Suprapubic skin (tissue), 4 donors: ENCODE data around the gene C1orf35.

ENCODE experiments used
- CTCF ChIP-seq, 2 donors: fragments of 200-600 bp in 1 of 2; fragments of 450-650 bp in 1 of 2; sonication (generic) in 1 of 2; IDR thresholded peaks; one replicate each; pipeline ENCODE4 v1.5.1; 2016 to 2019; ENCODE audit warnings: antibody characterized with exemption in 2 of 2, mild to moderate bottlenecking in 1 of 2, moderate library complexity in 1 of 2
- POLR2A ChIP-seq, 2 donors: fragments of 450-650 bp; IDR thresholded peaks; one replicate each; pipeline ENCODE4 v1.6.1; 2017; ENCODE audit warnings: antibody characterized with exemption in 2 of 2, mild to moderate bottlenecking in 2 of 2, moderate library complexity in 2 of 2
- POLR2AphosphoS5 ChIP-seq, 3 donors: sonication (generic); formaldehyde crosslinking; IDR thresholded peaks; one replicate each; pipeline ENCODE4 v1.6.1; 2017; ENCODE audit warnings: antibody characterized with exemption in 3 of 3

- no peak for TF ChIP-seq CTCF (IDR thresholded peaks at IDR 0.05)
- no peak for TF ChIP-seq POLR2A (IDR thresholded peaks at IDR 0.05)
- no peak for TF ChIP-seq POLR2AphosphoS5 (IDR thresholded peaks at IDR 0.05)
These were observed 26.2 kb downstream of the C1orf35 start for GRCh38 chr1:228076796-228077430.
